ENCODE results near the gene SLC7A10.
A peak's percentile ranks its signal among the peaks of the same experiment; 100 is the strongest.
"Not testable (repeated sequence)": the region's sequence is repeated elsewhere in the genome, so short reads cannot be mapped to it uniquely, and the experiment has no call there.

The SLC7A10 gene

DNA sequence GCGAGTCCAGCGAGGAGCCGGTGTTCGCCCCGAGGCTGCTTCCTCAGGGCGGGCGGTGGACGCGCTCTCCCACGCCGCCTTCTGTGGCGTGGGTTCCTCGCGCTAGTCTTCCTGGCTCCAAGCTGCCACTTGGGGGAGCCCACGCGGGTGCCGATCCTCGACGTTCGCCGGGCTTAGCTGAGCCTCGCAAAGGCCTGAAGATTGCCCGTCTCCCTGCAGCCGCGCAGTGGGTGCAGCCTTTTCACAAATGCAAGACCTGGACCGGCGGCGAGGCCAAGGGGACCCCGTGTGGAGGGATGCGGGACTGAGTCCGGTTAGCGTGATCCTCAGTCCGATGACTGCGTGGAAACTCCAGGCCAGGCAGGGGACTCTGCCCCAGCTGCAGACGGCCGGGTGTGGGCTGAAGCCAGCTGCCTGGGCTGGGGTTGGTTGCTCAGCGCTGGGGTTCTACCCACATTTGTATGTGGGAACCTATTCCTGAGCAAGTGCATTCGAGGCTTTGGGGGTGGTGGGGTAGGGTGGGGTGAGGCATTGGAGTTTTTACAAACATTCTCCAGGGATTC lies 48.2 kb downstream of the SLC7A10 start:
- DNase-seq (ENCODE audit: low read depth, low spot score), result no peak

DNA sequence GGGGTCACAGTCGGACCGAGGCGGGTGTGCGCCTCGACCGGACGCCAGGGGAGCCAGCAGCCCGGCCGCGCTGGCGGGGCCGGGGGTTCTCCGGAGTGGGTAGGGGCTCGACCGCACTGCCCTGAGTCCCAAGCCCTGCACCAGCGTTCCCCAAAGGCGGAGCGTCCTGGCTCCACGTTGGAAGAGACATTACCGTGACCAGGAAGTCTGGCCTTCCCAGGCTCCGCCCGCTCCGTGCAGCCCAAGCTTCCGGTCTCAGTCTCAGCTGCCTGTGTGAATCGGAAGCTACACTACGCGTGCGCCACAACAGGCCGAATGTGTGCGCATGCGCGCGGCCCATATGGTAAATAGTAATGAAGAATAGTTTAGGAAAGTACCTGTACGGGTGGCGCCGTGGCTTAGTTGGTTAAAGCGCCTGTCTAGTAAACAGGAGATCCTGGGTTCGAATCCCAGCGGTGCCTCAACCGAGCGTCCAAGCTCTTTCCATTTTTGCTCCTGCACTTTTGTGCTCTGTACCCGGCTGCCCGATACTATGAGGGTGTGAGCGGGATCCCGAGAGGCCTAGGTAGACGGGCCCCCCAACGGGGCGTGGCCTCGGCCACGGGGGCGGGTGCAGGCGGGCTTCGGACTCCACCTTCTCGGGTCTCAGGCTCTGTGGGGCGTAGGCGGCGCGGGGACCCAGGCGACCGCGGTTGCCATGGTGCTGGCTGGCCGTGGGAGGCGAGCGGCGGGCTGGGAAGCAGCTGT lies 48.8 kb downstream of the SLC7A10 start:
- peak; percentile 96 for DNase-seq (ENCODE audit: low read depth, low spot score)

DNA sequence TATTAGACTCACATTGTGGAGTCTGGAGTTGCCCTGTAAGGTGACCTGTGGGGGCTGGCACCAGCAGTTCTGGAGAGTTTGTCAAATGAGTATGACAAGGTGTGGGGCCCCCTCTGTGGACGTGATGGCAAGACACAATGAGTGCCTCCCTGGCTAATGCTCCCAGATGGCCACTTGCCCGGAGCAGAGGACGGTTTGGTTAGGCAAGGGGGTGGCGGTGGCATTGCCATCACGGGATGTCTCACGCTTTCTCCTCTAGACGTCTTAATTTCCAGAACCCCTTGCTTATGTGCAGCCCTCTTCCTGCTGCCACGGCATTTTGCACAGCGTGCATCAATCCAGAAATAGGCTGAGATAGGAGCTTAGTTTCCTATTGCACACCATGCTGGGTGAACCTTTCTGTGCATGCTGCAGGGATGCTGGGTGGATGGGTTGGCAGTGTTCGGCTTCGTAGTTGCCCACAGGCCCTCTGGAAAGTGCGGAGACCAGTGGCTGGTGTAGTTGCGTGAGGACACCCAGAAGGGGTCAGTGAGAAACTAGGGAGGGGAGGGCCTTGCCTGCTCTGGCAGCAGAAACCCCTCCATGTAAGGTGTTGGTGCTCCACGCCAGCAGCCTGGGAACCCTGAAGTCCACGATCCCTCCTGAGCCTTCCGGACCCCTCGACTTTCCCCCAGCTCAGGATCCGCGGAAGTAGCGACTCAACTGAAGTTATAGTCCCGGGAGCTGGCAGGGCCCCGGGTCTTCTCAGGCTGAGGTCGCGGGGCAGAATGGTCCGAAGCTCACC lies 49.6 kb downstream of the SLC7A10 start:
- no peak for DNase-seq (ENCODE audit: low read depth, low spot score)

DNA sequence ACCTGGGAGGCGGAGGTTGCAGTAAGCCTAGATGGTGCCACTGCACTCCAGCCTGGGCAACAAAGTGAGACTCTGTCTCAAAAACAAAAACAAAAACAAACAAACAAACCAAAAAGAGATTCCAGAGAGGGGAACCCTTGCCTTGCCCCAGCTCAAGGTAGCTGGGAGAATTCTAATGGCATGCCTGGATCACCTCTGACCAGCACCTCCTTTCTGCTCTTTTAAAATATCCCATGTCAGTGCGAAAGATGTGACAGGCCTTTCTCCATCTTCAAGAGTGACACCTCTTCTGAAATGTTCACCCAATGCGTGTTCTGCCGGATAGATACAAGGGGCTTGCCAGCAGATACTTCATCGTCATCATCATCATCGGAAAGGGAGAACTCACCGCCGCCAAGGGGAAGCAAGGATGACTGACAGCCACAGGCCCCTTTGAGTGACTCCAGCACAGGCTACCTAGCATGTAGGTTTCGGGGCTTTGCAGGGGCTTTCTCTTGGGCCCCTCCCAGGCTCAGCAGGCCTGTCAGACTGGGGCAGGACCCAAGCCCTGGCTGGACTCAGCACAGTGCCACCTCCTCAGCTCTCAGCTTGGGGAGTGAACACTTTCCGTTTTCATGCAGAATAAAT lies 50.4 kb downstream of the SLC7A10 start:
- DNase-seq (ENCODE audit: low read depth, low spot score), result no peak

DNA sequence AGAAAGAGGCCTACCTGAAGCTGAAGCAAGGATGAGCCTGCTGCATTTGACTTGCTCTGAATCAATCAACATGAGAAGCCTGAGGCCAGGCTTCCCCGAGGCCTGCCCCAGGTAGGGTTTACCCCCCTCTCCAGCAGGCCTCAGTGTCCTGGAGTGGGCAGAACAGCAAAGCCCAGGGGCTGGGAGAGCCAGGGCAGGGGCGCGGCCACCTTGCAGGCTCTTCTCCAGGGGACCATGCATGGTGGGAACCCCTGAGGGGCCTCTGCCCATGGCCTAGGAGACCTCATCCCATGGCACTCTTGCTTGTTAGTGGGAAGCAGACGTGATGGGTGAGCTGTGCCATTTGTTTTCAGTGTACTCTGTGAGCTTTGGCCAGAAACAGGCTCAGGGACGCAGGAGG lies 51.5 kb downstream of the SLC7A10 start:
- no peak for DNase-seq (ENCODE audit: low read depth, low spot score)

DNA sequence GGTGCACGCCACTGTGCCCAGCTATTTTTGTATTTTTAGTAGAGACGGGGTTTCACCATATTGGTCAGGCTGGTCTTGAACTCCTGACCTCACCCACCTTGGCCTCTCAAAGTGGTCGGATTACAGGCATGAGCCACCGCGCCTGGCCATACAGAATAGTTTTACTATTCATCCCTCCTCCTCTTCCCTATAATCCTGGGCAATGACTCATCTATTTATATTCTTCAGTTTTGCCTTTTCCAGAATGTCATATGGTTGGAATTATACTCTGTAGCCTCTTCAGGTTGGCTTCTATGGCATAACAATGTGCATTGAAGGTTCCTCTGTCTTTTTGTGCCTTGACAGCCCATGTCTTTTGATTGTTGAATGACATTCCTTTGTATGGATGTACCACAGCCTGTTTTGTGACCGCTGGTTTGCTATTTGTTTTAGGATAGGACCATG lies 53.7 kb downstream of the SLC7A10 start:
- no peak for DNase-seq (ENCODE audit: low read depth, low spot score)

DNA sequence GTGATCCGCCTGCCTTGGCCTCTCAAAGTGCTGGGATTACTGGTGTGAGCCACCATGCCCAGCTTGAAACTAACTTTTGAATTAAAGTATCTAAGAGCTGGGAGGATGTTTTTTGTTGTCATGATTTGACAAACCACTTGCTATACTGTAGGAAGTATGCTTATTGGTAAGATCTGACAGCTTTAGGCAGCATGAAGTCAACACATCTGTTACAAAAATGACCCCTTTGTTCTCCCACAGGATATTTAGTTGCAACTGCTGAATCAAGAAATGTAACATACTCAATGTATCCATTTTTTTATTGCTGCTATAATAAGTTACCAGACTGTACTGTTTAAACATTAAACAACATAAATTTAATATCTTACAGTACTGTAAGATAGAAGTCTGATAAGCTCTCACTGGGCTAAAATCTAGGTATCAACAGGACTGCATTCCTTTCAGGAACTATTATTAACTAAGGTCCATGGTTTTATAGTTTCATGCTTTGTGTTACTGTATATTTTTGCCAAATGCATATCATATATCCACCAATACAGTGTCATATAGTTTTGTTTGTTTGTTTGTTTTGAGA lies 54.3 kb downstream of the SLC7A10 start:
- no peak for DNase-seq (ENCODE audit: low read depth, low spot score)

DNA sequence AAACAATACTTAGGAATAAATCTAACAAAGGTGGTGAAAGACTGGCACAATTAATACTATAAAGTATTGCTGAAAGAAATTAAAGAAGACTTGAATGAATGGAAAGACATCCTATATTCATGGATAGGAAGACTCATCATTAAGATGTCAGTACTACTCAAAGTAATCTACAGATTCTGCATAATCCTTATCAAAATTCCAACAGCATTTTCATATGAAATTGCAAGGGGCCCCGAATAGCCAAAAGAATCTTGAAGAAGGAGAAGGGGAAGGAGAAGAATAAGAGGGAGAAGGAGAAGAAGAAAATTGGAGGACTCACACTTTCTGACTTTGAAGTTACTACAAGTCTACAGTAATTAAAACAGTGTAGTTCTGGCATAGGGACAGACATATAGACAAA lies 57.1 kb downstream of the SLC7A10 start:
- DNase-seq (ENCODE audit: low read depth, low spot score), result no peak

DNA sequence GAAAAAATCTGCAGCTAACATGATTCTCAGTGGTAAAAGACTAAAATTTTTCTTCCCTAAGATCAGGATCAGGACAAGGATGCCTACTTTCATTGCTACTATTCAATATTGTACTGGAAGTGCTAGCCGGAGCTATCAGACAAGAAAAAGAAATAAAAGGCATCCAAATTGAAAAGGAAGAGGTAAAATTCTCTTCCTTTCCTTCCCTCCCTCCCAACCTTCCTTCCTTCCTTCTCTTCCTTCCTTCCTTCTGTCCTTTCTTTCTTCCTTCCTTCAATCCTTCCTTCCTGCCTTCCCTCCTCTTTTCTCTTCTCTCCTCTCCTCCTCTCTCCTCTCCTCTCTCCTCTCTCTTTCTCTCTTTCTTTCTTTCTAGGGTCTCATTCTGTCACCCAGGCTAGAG lies 58.2 kb downstream of the SLC7A10 start:
- DNase-seq (ENCODE audit: low read depth, low spot score), result no peak

DNA sequence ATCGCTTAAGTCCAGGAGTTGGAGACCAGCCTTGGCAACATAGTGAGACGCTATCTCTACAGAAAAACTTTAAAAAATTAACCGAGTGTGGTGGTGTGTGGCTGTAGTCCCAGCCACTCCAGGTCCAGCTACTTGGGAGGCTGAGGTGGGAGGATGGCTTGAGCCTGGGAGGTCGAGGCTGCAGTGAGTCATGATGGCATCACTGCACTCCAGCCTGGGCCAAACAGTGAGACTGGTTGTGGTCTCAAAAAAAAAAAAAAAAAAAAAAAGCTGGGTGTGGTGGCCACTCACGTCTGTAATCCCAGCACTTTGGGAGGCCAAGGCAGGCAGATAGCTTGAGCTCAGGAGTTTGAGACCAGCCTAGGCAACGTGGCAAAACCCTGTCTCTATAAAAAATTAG lies 59.6 kb downstream of the SLC7A10 start:
- DNase-seq (ENCODE audit: low read depth, low spot score), result not testable (repeated sequence)

DNA sequence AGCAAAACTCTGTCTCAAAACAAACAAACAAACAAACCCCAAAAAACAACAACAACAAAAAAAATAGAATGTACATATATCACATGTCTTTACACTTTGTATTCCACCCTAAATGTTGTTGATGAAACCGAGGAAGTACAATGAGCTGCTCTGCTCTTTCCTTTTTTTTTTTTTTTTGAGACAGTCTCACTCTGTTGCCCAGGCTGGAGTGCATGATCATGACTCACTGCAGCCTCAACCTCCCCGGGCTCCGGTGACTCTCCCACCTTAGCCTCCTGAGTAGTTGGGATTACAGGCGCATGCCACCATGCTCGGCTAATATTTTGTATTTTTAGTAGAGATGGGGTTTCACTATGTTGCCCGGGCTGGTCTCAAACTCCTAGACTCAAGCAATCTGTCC lies 62.2 kb downstream of the SLC7A10 start:
- no peak for DNase-seq (ENCODE audit: low read depth, low spot score)

DNA sequence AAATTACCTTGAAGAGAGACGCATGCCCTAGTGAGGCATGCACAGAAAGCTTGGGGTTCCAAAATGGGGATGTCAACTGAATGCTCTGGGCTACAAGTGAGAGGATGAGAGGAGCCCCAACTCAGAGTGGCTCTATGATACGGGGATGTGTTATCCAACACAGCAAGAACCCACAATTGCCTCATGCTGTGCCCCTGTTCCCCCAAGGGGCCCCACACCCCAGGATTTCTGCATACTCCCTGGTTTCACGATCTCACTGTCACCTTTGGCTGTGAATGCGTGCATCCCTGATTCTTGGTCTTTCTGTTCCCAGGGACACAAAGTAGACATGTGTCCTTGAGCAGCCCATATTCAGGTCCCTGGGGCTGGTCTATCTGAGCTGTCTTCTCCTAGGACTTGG lies 64.4 kb downstream of the SLC7A10 start:
- DNase-seq (ENCODE audit: low read depth, low spot score), result no peak

DNA sequence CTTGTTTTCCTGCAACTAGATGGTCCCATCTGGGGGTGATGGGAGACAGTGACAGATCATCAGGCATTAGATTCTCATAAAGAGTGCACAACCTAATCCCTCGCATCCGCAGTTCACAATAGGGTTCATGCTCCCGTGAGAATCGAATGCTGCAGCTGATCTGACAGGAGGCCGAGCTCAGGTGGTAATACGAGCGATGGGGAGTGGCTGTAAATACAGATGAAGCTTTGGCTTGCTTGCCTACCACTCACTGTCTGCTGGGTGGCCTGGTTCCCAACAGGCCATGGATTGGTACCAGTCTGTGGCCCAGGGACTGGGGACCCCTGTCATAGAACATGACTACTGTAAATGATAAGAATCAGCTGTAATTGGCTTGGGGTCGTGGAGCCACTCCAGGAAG lies 65.8 kb downstream of the SLC7A10 start:
- no peak for DNase-seq (ENCODE audit: low read depth, low spot score)

DNA sequence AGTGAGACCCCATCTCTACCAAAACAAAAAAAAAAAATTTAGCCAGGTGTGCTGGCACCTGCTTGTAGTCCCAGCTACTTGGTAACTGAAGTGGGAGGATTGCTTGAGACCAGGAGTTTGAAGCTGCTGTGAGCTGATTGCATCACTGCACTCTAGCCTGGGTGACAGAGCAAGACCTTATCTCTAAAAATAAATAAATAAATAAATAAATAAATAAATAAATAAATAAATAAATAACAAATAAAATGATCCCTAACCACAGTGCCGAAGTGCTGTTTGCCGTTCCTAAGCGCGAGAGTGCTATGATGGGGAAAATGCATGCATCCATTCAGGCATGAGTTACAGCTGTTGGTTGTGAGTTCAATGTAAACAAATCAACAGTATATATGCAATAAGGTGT lies 66.5 kb downstream of the SLC7A10 start:
- no peak for DNase-seq (ENCODE audit: low read depth, low spot score)

Data from activated naive CD8-positive, alpha-beta T cell treated with anti-CD3 and anti-CD28 coated beads, Interleukin-2, amount 50 U/mL, for 16 hours (primary cell).